Measurements from ENCODE around the gene RAMP3. TPM values are rescaled to one million over a fixed set of nuclear protein-coding genes. Genes with fewer than 3 reads are reported as not detected.

Gene RAMP3
- total RNA-seq, 1 experiment from 2014 or later = not detected

GRCh38 chr7:45122975-45123860 lies 34.4 kb upstream of the RAMP3 start:
- no peaks in the 10 kb centered on the region for H3K36me3 ChIP-seq (ENCODE audit: low read depth, low read length)
- H3K4me3 ChIP-seq (ENCODE audit: low read length) = no peak overlapping the region
- no peak overlapping the region for H3K9ac ChIP-seq (ENCODE audit: low read length)
- H3K79me2 ChIP-seq (ENCODE audit: low read length) = no peaks in the 10 kb centered on the region
- no peaks in the 10 kb centered on the region for H4K20me1 ChIP-seq (ENCODE audit: low read length)
- H3K4me2 ChIP-seq (ENCODE audit: low read length) = no peak overlapping the region
- H3K9me3 ChIP-seq (ENCODE audit: low read length) = no peaks in the 10 kb centered on the region
- no peak for DNase-seq
- BruUV-seq (replicated peaks) = no TSS peak
- no peak overlapping the region for H2AFZ ChIP-seq (ENCODE audit: low read length)
- no peaks in the 10 kb centered on the region for H3K27me3 ChIP-seq (ENCODE audit: low read length)
- no peaks in the 10 kb centered on the region for H3K4me1 ChIP-seq (ENCODE audit: insufficient read depth, low read length)
- intact Hi-C loops (cut with micrococcal nuclease) = no loop called here
- ChIA-PET POLR2A (ENCODE audit: unreplicated experiment) (no interaction called here), CTCF (no interaction called here)
- no peaks in the 10 kb centered on the region for H3F3A ChIP-seq (ENCODE audit: low read length, unreplicated experiment)
- TF ChIP-seq EZH2phosphoT487 (IDR thresholded peaks at IDR 0.05; ENCODE audit: borderline replicate concordance, low read length) = no peak
- TF ChIP-seq CTCF (conservative IDR thresholded peaks at IDR 0.05; ENCODE audit: low read depth, low read length) = no peak
- no peak for TF ChIP-seq EZH2 (IDR thresholded peaks at IDR 0.05; ENCODE audit: low read length, unreplicated experiment)
- no peak overlapping the region for H3K27ac ChIP-seq (ENCODE audit: low read length)
- no peak for ATAC-seq
- H3K9me2 ChIP-seq (replicated peaks; ENCODE audit: low read length) = no peaks in the 10 kb centered on the region

GRCh38 chr7:45123913-45124710 lies 33.5 kb upstream of the RAMP3 start:
- ChIA-PET POLR2A (ENCODE audit: unreplicated experiment) (no interaction called here), CTCF (no interaction called here)
- Histone ChIP-seq H3K4me3 (ENCODE audit: low read length) (no peak overlapping the region), H3K27ac (ENCODE audit: low read length) (no peak overlapping the region), H3K4me2 (ENCODE audit: low read length) (no peak overlapping the region), H3F3A (ENCODE audit: low read length, unreplicated experiment) (no peaks in the 10 kb centered on the region), H3K36me3 (ENCODE audit: low read depth, low read length) (no peaks in the 10 kb centered on the region), H3K4me1 (ENCODE audit: insufficient read depth, low read length) (no peaks in the 10 kb centered on the region), H3K79me2 (ENCODE audit: low read length) (no peaks in the 10 kb centered on the region), H3K9ac (ENCODE audit: low read length) (no peak overlapping the region), H3K9me2 (replicated peaks; ENCODE audit: low read length) (no peaks in the 10 kb centered on the region), H3K9me3 (ENCODE audit: low read length) (no peaks in the 10 kb centered on the region), H4K20me1 (ENCODE audit: low read length) (no peaks in the 10 kb centered on the region), H3K27me3 (ENCODE audit: low read length) (no peaks in the 10 kb centered on the region), H2AFZ (ENCODE audit: low read length) (no peak overlapping the region)
- BruUV-seq (replicated peaks) = no TSS peak
- no peak for DNase-seq
- TF ChIP-seq EZH2phosphoT487 (IDR thresholded peaks at IDR 0.05; ENCODE audit: borderline replicate concordance, low read length) (no peak), CTCF (conservative IDR thresholded peaks at IDR 0.05; ENCODE audit: low read depth, low read length) (no peak), EZH2 (IDR thresholded peaks at IDR 0.05; ENCODE audit: low read length, unreplicated experiment) (no peak)
- no peak for ATAC-seq
- intact Hi-C loops (cut with micrococcal nuclease) = no loop called here
